IMR-90 (cell line): Measurements from ENCODE around the gene CLEC3A. TPM values are rescaled to one million over a fixed set of nuclear protein-coding genes. Genes with fewer than 3 reads are reported as not detected.
A peak's percentile ranks its signal among the peaks of the same experiment; 100 is the strongest.

Source experiments
- ATAC-seq: fragments of 200-7000 bp; cut with Tn5 transposase; 2 replicates; pipeline ENCODE4 v1.9.1; 2020; ENCODE audit warnings: low read depth, mild to moderate bottlenecking, moderate library complexity
- BruUV-seq: library from RNA; stranded (reverse); fragments of 400-500 nt; replicated peaks from 2 replicates; lab custom pipeline; 2021; lab: Mats Ljungman, UMichigan
- CTCF ChIA-PET: fragments of 300-600 bp; formaldehyde crosslinking; extraction: SDS; loops from one replicate; lab custom pipeline; 2021; ENCODE audit warnings: antibody characterized with exemption; lab: Yijun Ruan, JAX
- POLR2A ChIA-PET: fragments of 300-600 bp; sonication (Branson Sonifier 250); formaldehyde crosslinking; loops from one replicate; lab custom pipeline; 2022; ENCODE audit warnings: antibody characterized with exemption; ENCODE audit not compliant: unreplicated experiment; lab: Charles Lee
- DNase-seq: peaks from one replicate; pipeline ENCODE4 v3.0.0; 2013
- H2AFZ ChIP-seq: replicated peaks from 2 replicates; pipeline ENCODE3; 2013; ENCODE audit warnings: low read length, mild to moderate bottlenecking; ENCODE audit not compliant: poor library complexity
- H2AK5ac ChIP-seq: 2 replicates; pipeline ENCODE4 v1.6.1; 2013; ENCODE audit warnings: low read depth, low read length, inconsistent platforms
- H2AK9ac ChIP-seq: replicated peaks from 2 replicates; pipeline ENCODE3; 2013; ENCODE audit warnings: mild to moderate bottlenecking, low read depth, low read length, moderate library complexity; ENCODE audit not compliant: poor library complexity
- H2BK120ac ChIP-seq: 2 replicates; pipeline ENCODE4 v1.6.1; 2013; ENCODE audit warnings: low read depth, low read length, inconsistent platforms
- H2BK15ac ChIP-seq: 3 replicates; pipeline ENCODE4 v1.6.1; 2013; ENCODE audit warnings: low read depth, low read length, inconsistent platforms
- H2BK20ac ChIP-seq: 2 replicates; pipeline ENCODE4 v1.6.1; 2013; ENCODE audit warnings: low read depth, mild to moderate bottlenecking, inconsistent platforms, low read length, moderate library complexity
- H2BK5ac ChIP-seq: 2 replicates; pipeline ENCODE4 v1.6.1; 2013; ENCODE audit warnings: mild to moderate bottlenecking, low read depth, low read length, inconsistent platforms; ENCODE audit not compliant: poor library complexity, severe bottlenecking
- H3K14ac ChIP-seq: replicated peaks from 2 replicates; pipeline ENCODE4 v1.6.1; 2013; ENCODE audit warnings: low read depth, low read length, inconsistent platforms
- H3K18ac ChIP-seq: 2 replicates; pipeline ENCODE4 v1.6.1; 2013; ENCODE audit warnings: low read depth, low read length, control low read depth
- H3K23ac ChIP-seq: 2 replicates; pipeline ENCODE4 v1.6.1; 2013; ENCODE audit warnings: low read depth, low read length, inconsistent platforms
- H3K27ac ChIP-seq: 2 replicates; pipeline ENCODE4 v1.5.1; 2013; ENCODE audit warnings: mild to moderate bottlenecking, control low read depth, low read length; ENCODE audit not compliant: insufficient read depth
- H3K27me3 ChIP-seq: 2 replicates; pipeline ENCODE4 v1.6.1; 2013; ENCODE audit warnings: low read length; ENCODE audit not compliant: control insufficient read depth, insufficient read depth
- H3K36me3 ChIP-seq: 2 replicates; pipeline ENCODE4 v1.6.1; 2013; ENCODE audit warnings: low read length, mixed read lengths; ENCODE audit not compliant: control insufficient read depth, insufficient read depth
- H3K4ac ChIP-seq: 2 replicates; pipeline ENCODE4 v1.6.1; 2013; ENCODE audit warnings: low read depth, low read length, inconsistent platforms
- H3K4me1 ChIP-seq: 2 replicates; pipeline ENCODE4 v1.6.1; 2013; ENCODE audit warnings: low read length, mixed read lengths; ENCODE audit not compliant: control insufficient read depth, insufficient read depth
- H3K4me2 ChIP-seq: 2 replicates; pipeline ENCODE4 v1.6.1; 2013; ENCODE audit warnings: low read depth, mild to moderate bottlenecking, control low read depth, low read length, moderate library complexity
- H3K4me3 ChIP-seq: 2 replicates; pipeline ENCODE4 v1.5.1; 2013; ENCODE audit warnings: low read depth, mild to moderate bottlenecking, control low read depth, low read length, moderate library complexity; ENCODE audit not compliant: insufficient read depth
- H3K56ac ChIP-seq: 2 replicates; pipeline ENCODE4 v1.6.1; 2013; ENCODE audit warnings: low read length, inconsistent platforms; ENCODE audit not compliant: insufficient read depth; ENCODE audit errors: extremely low read depth
- H3K79me1 ChIP-seq, 2 experiments: 2 replicates each; pipeline ENCODE4 v1.6.1; 2013; ENCODE audit warnings: low read length in 2 of 2, inconsistent platforms in 1 of 2, low read depth in 1 of 2
- H3K9ac ChIP-seq: 2 replicates; pipeline ENCODE4 v1.6.1; 2013; ENCODE audit warnings: low read depth, low read length, control low read depth
- H3K9me1 ChIP-seq: 2 replicates; pipeline ENCODE4 v1.6.1; 2013; ENCODE audit warnings: low read length, inconsistent platforms; ENCODE audit not compliant: insufficient read depth
- H3K9me3 ChIP-seq: 2 replicates; pipeline ENCODE4 v1.6.1; 2013; ENCODE audit warnings: low read length; ENCODE audit not compliant: control insufficient read depth, insufficient read depth
- H4K20me1 ChIP-seq: 2 replicates; pipeline ENCODE4 v1.6.1; 2013; ENCODE audit warnings: low read length, inconsistent platforms; ENCODE audit not compliant: insufficient read depth
- H4K5ac ChIP-seq: 2 replicates; pipeline ENCODE4 v1.6.1; 2013; ENCODE audit warnings: mild to moderate bottlenecking, low read depth, low read length, control low read depth
- H4K8ac ChIP-seq, 2 experiments: 2 replicates each; pipeline ENCODE4 v1.6.1; 2013; ENCODE audit warnings: low read depth in 2 of 2, low read length in 2 of 2, control low read depth in 1 of 2, inconsistent platforms in 1 of 2
- H4K91ac ChIP-seq: 2 replicates; pipeline ENCODE4 v1.6.1; 2013; ENCODE audit warnings: low read depth, low read length, inconsistent platforms; ENCODE audit not compliant: insufficient read depth
- CTCF ChIP-seq: conservative IDR thresholded peaks from 2 replicates; pipeline ENCODE4 v1.5.1; 2012; ENCODE audit warnings: mild to moderate bottlenecking, low read depth, low read length, improper control_type of control experiment
- RAD21 ChIP-seq: IDR thresholded peaks from 2 replicates; pipeline ENCODE4 v1.6.1; 2012; ENCODE audit warnings: low read length, improper control_type of control experiment
- WGBS, 2 experiments: methylation state at CpG; one replicate each; pipeline versions ENCODE4 v1.1.5 to v1.1.7; 2013; ENCODE audit warnings: missing lambda C conversion rate in 2 of 2; ENCODE audit not compliant: insufficient read length in 1 of 2; ENCODE audit errors: extremely low coverage in 2 of 2; 5-methylcytosine and 5-hydroxymethylcytosine counted together
- dilution Hi-C: fragments of 300-500 bp; cut with HindIII; formaldehyde crosslinking; loops from one replicate; pipeline ENCODE4 v1.14.3; 2018; ENCODE audit warnings: low sequenced_read_pairs; ENCODE audit not compliant: unreplicated experiment
- in situ Hi-C: fragments of 300-500 bp; cut with MboI; formaldehyde crosslinking; loops from 3 replicates; pipeline ENCODE4 v1.14.3; 2019; ENCODE audit warnings: low sequenced_read_pairs, inconsistent platforms, mixed read lengths
- intact Hi-C: fragments of 100-400 bp; cut with micrococcal nuclease; formaldehyde crosslinking; loops from 2 replicates; pipeline ENCODE4 v1.10.0; 2022
- polyA plus RNA-seq, 3 experiments: library from polyadenylated mRNA; depleted of rRNA; stranded (reverse); fragments of >200 nt; gene quantifications; 2 replicates each; pipeline ENCODE4 v1.2.3, GENCODE V29; 2012; ENCODE audit warnings: low replicate concordance in 1 of 3
- total RNA-seq: library from RNA; depleted of rRNA; stranded (reverse); fragments of >200 nt; gene quantifications from 2 replicates; pipeline ENCODE4 v1.2.3, GENCODE V29; 2012

The CLEC3A gene
- total and polyA plus RNA-seq, 2 of the 4 experiments (the other 2 are of a cell fraction), result not detected

- H4K91ac ChIP-seq, result no peak overlapping the region
- no peak overlapping the region for H4K5ac ChIP-seq
- H3K9ac ChIP-seq, result no peak overlapping the region
- no peak overlapping the region for H2BK20ac ChIP-seq
- no peak overlapping the region for H2AK5ac ChIP-seq
- no peak overlapping the region for H2AK9ac ChIP-seq
- ChIA-PET POLR2A (no interaction called here), CTCF (no interaction called here)
- no peak overlapping the region for H3K27ac ChIP-seq
- H3K27me3 ChIP-seq, result peaks cover 4% of the 10 kb centered on the region
- no peak overlapping the region for H2BK15ac ChIP-seq
- H3K9me1 ChIP-seq, result no peaks in the 10 kb centered on the region
- no TSS peak for BruUV-seq
- H2BK120ac ChIP-seq, result no peak overlapping the region
- no peak overlapping the region for H3K4ac ChIP-seq
- H3K9me3 ChIP-seq, result no peaks in the 10 kb centered on the region
- no peak overlapping the region for H2BK5ac ChIP-seq
- 69% methylated on average over 3 of the region's 5 CpGs; no CpG with 5 or more reads in 1 of the 2 experiments for WGBS, 2 experiments
- no peak for DNase-seq
- H3K23ac ChIP-seq, result no peak overlapping the region
- H3K4me1 ChIP-seq, result no peaks in the 10 kb centered on the region
- intact Hi-C loops, result no loop called here
- no peak overlapping the region for H3K4me3 ChIP-seq
- dilution Hi-C loops, result no loop called here
- no peaks in the 10 kb centered on the region for H3K79me1 ChIP-seq
- TF ChIP-seq RAD21 (no peak), CTCF (0 out of 2 replicates have a peak, but pooled peaks have one; percentile 13)
- no peak overlapping the region for H3K4me2 ChIP-seq
- no peak for ATAC-seq
- no peak overlapping the region for H3K14ac ChIP-seq
- in situ Hi-C loops, result loop anchor here (25.0 kb wide), 1 partner anchor 769 kb away; no protein-coding TSS in a partner anchor
- H3K56ac ChIP-seq, result no peak overlapping the region
- no peaks in the 10 kb centered on the region for H3K36me3 ChIP-seq
- H4K8ac ChIP-seq, result no peak overlapping the region
- no peak overlapping the region for H3K18ac ChIP-seq
- H2AFZ ChIP-seq, result no peak overlapping the region
- no peaks in the 10 kb centered on the region for H4K20me1 ChIP-seq
Observed at GRCh38 chr16:78005881-78006280, 16.5 kb upstream of the CLEC3A start.
